Measurements from ENCODE around the gene ZNF785. TPM values are rescaled to one million over a fixed set of nuclear protein-coding genes. Genes with fewer than 3 reads are reported as not detected.
"Not testable (repeated sequence)": the region's sequence is repeated elsewhere in the genome, so short reads cannot be mapped to it uniquely, and the experiment has no call there.

The ZNF785 gene
- total RNA-seq, 1 donor from 2014 or later, result 9.3 TPM

DNA sequence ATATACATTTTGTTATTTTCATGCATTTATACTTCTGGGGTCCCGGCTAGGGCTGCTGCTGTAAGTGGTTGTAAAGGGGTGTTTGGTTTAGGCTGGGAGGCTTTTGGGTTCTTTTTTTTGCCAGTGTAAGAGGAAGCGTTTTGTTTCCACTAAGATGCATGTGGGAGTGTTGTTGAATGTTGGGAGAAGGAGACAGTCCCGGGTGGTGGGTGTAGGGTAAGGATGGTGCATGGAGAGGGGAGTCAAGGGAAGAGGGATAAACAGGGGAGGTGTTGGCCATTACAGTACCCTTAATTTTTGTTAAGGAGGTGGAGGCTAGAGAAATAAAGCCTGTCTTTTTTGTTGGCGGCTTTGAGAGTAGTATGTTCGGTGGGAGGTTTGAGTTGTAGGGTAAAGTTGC, 42.4 kb downstream of the ZNF785 start:
- H3K79me2 ChIP-seq (ENCODE audit: insufficient read depth, low read length), result no peaks in the 10 kb centered on the region
- TF ChIP-seq, protein P1, sequence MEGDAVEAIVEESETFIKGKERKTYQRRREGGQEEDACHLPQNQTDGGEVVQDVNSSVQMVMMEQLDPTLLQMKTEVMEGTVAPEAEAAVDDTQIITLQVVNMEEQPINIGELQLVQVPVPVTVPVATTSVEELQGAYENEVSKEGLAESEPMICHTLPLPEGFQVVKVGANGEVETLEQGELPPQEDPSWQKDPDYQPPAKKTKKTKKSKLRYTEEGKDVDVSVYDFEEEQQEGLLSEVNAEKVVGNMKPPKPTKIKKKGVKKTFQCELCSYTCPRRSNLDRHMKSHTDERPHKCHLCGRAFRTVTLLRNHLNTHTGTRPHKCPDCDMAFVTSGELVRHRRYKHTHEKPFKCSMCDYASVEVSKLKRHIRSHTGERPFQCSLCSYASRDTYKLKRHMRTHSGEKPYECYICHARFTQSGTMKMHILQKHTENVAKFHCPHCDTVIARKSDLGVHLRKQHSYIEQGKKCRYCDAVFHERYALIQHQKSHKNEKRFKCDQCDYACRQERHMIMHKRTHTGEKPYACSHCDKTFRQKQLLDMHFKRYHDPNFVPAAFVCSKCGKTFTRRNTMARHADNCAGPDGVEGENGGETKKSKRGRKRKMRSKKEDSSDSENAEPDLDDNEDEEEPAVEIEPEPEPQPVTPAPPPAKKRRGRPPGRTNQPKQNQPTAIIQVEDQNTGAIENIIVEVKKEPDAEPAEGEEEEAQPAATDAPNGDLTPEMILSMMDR (IDR thresholded peaks at IDR 0.05; ENCODE audit: insufficient read depth, low read depth, low read length), result no peak
- no peak for TF ChIP-seq EZH2 (IDR thresholded peaks at IDR 0.05; ENCODE audit: insufficient read depth, low read length)
- no peak overlapping the region for H3K4me3 ChIP-seq (ENCODE audit: insufficient read depth, low read depth, low read length)
- no peak overlapping the region for H3K9ac ChIP-seq (ENCODE audit: low read length)
- Mint-ChIP-seq H3K4me3 (ENCODE audit: unreplicated experiment) (no peak overlapping the region), H3K27ac (ENCODE audit: unreplicated experiment) (no peak overlapping the region), H3K27me3 (ENCODE audit: low read depth, unreplicated experiment) (peaks cover 5% of the 10 kb centered on the region), H3K9me3 (ENCODE audit: unreplicated experiment) (no peaks in the 10 kb centered on the region), H3K4me1 (ENCODE audit: low read depth, unreplicated experiment) (no peaks in the 10 kb centered on the region), H3K36me3 (ENCODE audit: low read depth, unreplicated experiment) (no peaks in the 10 kb centered on the region)
- no peaks in the 10 kb centered on the region for H3K27me3 ChIP-seq (ENCODE audit: insufficient read depth, low read length)
- no peak overlapping the region for H3K27ac ChIP-seq (ENCODE audit: low read depth, low read length)
- peaks cover 12% of the 10 kb centered on the region for H3K4me1 ChIP-seq (ENCODE audit: insufficient read depth, low read length)
- DNase-seq (ENCODE audit: low read depth) (no peak), FAIRE-seq (no peak)
- no peaks in the 10 kb centered on the region for H3K9me3 ChIP-seq (ENCODE audit: insufficient read depth, low read depth, low read length)
- no peaks in the 10 kb centered on the region for H4K20me1 ChIP-seq (ENCODE audit: insufficient read depth, low read length)
- H2AFZ ChIP-seq (ENCODE audit: low read depth, low read length), result no peak overlapping the region
- no peaks in the 10 kb centered on the region for H3K36me3 ChIP-seq (ENCODE audit: insufficient read depth, low read length)
- no peak overlapping the region for H3K4me2 ChIP-seq (ENCODE audit: low read length)

- peak overlapping the region; percentile 41 for H3K27ac ChIP-seq (ENCODE audit: low read depth, low read length)
- DNase-seq (ENCODE audit: low read depth) (peak; percentile 55), FAIRE-seq (no peak)
- H3K4me3 ChIP-seq (ENCODE audit: insufficient read depth, low read depth, low read length), result no peak overlapping the region
- H3K4me1 ChIP-seq (ENCODE audit: insufficient read depth, low read length), result peaks cover 12% of the 10 kb centered on the region
- H3K9ac ChIP-seq (ENCODE audit: low read length), result peak overlapping the region; percentile 43
- Mint-ChIP-seq H3K36me3 (ENCODE audit: low read depth, unreplicated experiment) (peaks cover 2% of the 10 kb centered on the region), H3K4me1 (ENCODE audit: low read depth, unreplicated experiment) (no peaks in the 10 kb centered on the region), H3K27ac (ENCODE audit: unreplicated experiment) (no peak overlapping the region), H3K4me3 (ENCODE audit: unreplicated experiment) (no peak overlapping the region), H3K9me3 (ENCODE audit: unreplicated experiment) (no peaks in the 10 kb centered on the region), H3K27me3 (ENCODE audit: low read depth, unreplicated experiment) (peaks cover 5% of the 10 kb centered on the region)
- no peaks in the 10 kb centered on the region for H3K9me3 ChIP-seq (ENCODE audit: insufficient read depth, low read depth, low read length)
- TF ChIP-seq, protein P1 (IDR thresholded peaks at IDR 0.05; ENCODE audit: insufficient read depth, low read depth, low read length), result no peak
- no peak for TF ChIP-seq EZH2 (IDR thresholded peaks at IDR 0.05; ENCODE audit: insufficient read depth, low read length)
- peak overlapping the region; percentile 64 for H2AFZ ChIP-seq (ENCODE audit: low read depth, low read length)
- peak overlapping the region; percentile 71 for H3K4me2 ChIP-seq (ENCODE audit: low read length)
- H3K27me3 ChIP-seq (ENCODE audit: insufficient read depth, low read length), result no peaks in the 10 kb centered on the region
- H3K79me2 ChIP-seq (ENCODE audit: insufficient read depth, low read length), result no peaks in the 10 kb centered on the region
- H3K36me3 ChIP-seq (ENCODE audit: insufficient read depth, low read length), result no peaks in the 10 kb centered on the region
- H4K20me1 ChIP-seq (ENCODE audit: insufficient read depth, low read length), result no peaks in the 10 kb centered on the region
Observed at GRCh38 chr16:30541502-30542329, 43.8 kb downstream of the ZNF785 start.

DNA sequence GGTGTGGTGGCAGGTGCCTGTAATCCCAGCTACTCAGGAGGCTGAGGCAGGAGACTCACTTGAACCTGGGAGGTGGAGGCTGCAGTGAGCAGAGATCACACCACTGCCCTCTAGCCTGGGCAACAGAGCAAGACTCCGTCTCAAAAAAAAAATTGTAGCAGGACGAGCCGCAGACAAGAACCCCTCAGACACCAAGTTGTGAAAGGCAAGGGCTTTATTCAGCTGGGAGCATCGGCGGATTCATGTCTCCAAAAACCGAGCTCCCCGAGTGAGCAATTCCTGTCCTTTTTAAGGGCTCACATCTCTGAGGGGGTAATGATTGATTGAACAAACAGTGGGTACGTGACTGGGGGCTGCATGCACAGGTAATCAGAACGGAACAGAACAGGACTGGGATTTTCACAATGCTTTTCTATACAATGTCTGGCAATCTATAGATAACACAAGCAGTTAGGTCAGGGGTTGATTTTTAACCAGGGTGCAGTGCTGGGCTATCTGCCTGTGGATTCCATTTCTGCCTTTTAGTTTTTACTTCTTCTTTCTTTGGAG, 44.5 kb downstream of the ZNF785 start:
- Histone ChIP-seq H3K27ac (ENCODE audit: low read depth, low read length) (peak overlapping the region; percentile 41), H3K4me1 (ENCODE audit: insufficient read depth, low read length) (peaks cover 12% of the 10 kb centered on the region), H3K4me2 (ENCODE audit: low read length) (peak overlapping the region; percentile 71)
- H3K27ac Mint-ChIP-seq (ENCODE audit: unreplicated experiment); H2AFZ ChIP-seq (ENCODE audit: low read depth, low read length); H3K36me3 Mint-ChIP-seq (ENCODE audit: low read depth, unreplicated experiment); H3K4me3 ChIP-seq (ENCODE audit: insufficient read depth, low read depth, low read length); H3K9me3 ChIP-seq (ENCODE audit: insufficient read depth, low read depth, low read length); DNase-seq (ENCODE audit: low read depth); H3K9ac ChIP-seq (ENCODE audit: low read length); H3K4me3 Mint-ChIP-seq (ENCODE audit: unreplicated experiment); H3K9me3 Mint-ChIP-seq (ENCODE audit: unreplicated experiment); FAIRE-seq; H3K36me3 ChIP-seq (ENCODE audit: insufficient read depth, low read length); H3K27me3 ChIP-seq (ENCODE audit: insufficient read depth, low read length); H4K20me1 ChIP-seq (ENCODE audit: insufficient read depth, low read length); H3K4me1 Mint-ChIP-seq (ENCODE audit: low read depth, unreplicated experiment); H3K79me2 ChIP-seq (ENCODE audit: insufficient read depth, low read length); H3K27me3 Mint-ChIP-seq (ENCODE audit: low read depth, unreplicated experiment): not testable (repeated sequence)

DNA sequence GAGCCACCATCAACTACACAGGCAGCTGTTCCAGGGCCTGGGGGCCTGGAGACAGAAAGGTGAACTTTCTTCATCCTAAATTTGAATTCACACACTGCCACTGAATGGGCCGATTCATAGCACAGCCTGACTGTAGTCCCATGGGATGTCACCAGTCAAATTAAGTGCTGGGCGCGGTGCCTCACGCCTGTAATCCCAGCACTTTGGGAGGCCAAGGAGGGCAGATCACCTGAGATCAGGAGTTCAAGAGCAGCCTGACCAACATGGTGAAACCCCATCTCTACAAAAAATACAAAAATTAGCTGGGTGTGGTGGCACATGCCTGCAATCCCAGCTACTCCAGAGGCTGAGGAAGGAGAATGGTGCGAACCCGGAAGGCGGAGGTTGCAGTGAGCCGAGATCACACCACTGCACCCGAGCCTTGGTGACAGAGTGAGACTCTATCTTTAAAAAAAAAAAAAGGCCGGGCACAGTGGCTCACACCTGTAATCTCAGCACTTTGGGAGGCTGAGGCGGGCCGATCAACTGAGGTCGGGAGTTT, 45.4 kb downstream of the ZNF785 start:
- H3K27ac Mint-ChIP-seq (ENCODE audit: unreplicated experiment); H3K4me3 ChIP-seq (ENCODE audit: insufficient read depth, low read depth, low read length): not testable (repeated sequence)

More for the DNA sequence above, 45.4 kb downstream of the ZNF785 start:
- DNase-seq (ENCODE audit: low read depth); H3K79me2 ChIP-seq (ENCODE audit: insufficient read depth, low read length); H3K36me3 ChIP-seq (ENCODE audit: insufficient read depth, low read length); H3K27me3 ChIP-seq (ENCODE audit: insufficient read depth, low read length); H3K9ac ChIP-seq (ENCODE audit: low read length); H3K27me3 Mint-ChIP-seq (ENCODE audit: low read depth, unreplicated experiment); H4K20me1 ChIP-seq (ENCODE audit: insufficient read depth, low read length); H3K4me3 Mint-ChIP-seq (ENCODE audit: unreplicated experiment); FAIRE-seq; H3K4me2 ChIP-seq (ENCODE audit: low read length); H3K27ac ChIP-seq (ENCODE audit: low read depth, low read length); H3K4me1 Mint-ChIP-seq (ENCODE audit: low read depth, unreplicated experiment); H3K9me3 ChIP-seq (ENCODE audit: insufficient read depth, low read depth, low read length); H3K36me3 Mint-ChIP-seq (ENCODE audit: low read depth, unreplicated experiment); H3K9me3 Mint-ChIP-seq (ENCODE audit: unreplicated experiment); H2AFZ ChIP-seq (ENCODE audit: low read depth, low read length): not testable (repeated sequence)
- H3K4me1 ChIP-seq (ENCODE audit: insufficient read depth, low read length), result peaks cover 21% of the 10 kb centered on the region

Data from astrocyte (in vitro differentiated cells and primary cell).